IMR-90 (cell line): ENCODE measurements around the gene NEK4. TPM values are rescaled to one million over a fixed set of nuclear protein-coding genes. Genes with fewer than 3 reads are reported as not detected.

Experiments used
- ATAC-seq: fragments of 200-7000 bp; cut with Tn5 transposase; 2 replicates; pipeline ENCODE4 v1.9.1; 2020; ENCODE audit warnings: low read depth, mild to moderate bottlenecking, moderate library complexity
- BruUV-seq: library from RNA; stranded (reverse); fragments of 400-500 nt; replicated peaks from 2 replicates; lab custom pipeline; 2021; lab: Mats Ljungman, UMichigan
- CTCF ChIA-PET: fragments of 300-600 bp; formaldehyde crosslinking; extraction: SDS; loops from one replicate; lab custom pipeline; 2021; ENCODE audit warnings: antibody characterized with exemption; lab: Yijun Ruan, JAX
- POLR2A ChIA-PET: fragments of 300-600 bp; sonication (Branson Sonifier 250); formaldehyde crosslinking; loops from one replicate; lab custom pipeline; 2022; ENCODE audit warnings: antibody characterized with exemption; ENCODE audit not compliant: unreplicated experiment; lab: Charles Lee
- DNase-seq: peaks from one replicate; pipeline ENCODE4 v3.0.0; 2013
- H2AFZ ChIP-seq: replicated peaks from 2 replicates; pipeline ENCODE3; 2013; ENCODE audit warnings: low read length, mild to moderate bottlenecking; ENCODE audit not compliant: poor library complexity
- H2AK5ac ChIP-seq: 2 replicates; pipeline ENCODE4 v1.6.1; 2013; ENCODE audit warnings: low read depth, low read length, inconsistent platforms
- H2AK9ac ChIP-seq: replicated peaks from 2 replicates; pipeline ENCODE3; 2013; ENCODE audit warnings: mild to moderate bottlenecking, low read depth, low read length, moderate library complexity; ENCODE audit not compliant: poor library complexity
- H2BK120ac ChIP-seq: 2 replicates; pipeline ENCODE4 v1.6.1; 2013; ENCODE audit warnings: low read depth, low read length, inconsistent platforms
- H2BK15ac ChIP-seq: 3 replicates; pipeline ENCODE4 v1.6.1; 2013; ENCODE audit warnings: low read depth, low read length, inconsistent platforms
- H2BK20ac ChIP-seq: 2 replicates; pipeline ENCODE4 v1.6.1; 2013; ENCODE audit warnings: low read depth, mild to moderate bottlenecking, inconsistent platforms, low read length, moderate library complexity
- H2BK5ac ChIP-seq: 2 replicates; pipeline ENCODE4 v1.6.1; 2013; ENCODE audit warnings: mild to moderate bottlenecking, low read depth, low read length, inconsistent platforms; ENCODE audit not compliant: poor library complexity, severe bottlenecking
- H3K14ac ChIP-seq: replicated peaks from 2 replicates; pipeline ENCODE4 v1.6.1; 2013; ENCODE audit warnings: low read depth, low read length, inconsistent platforms
- H3K18ac ChIP-seq: 2 replicates; pipeline ENCODE4 v1.6.1; 2013; ENCODE audit warnings: low read depth, low read length, control low read depth
- H3K23ac ChIP-seq: 2 replicates; pipeline ENCODE4 v1.6.1; 2013; ENCODE audit warnings: low read depth, low read length, inconsistent platforms
- H3K27ac ChIP-seq: 2 replicates; pipeline ENCODE4 v1.5.1; 2013; ENCODE audit warnings: mild to moderate bottlenecking, control low read depth, low read length; ENCODE audit not compliant: insufficient read depth
- H3K27me3 ChIP-seq: 2 replicates; pipeline ENCODE4 v1.6.1; 2013; ENCODE audit warnings: low read length; ENCODE audit not compliant: control insufficient read depth, insufficient read depth
- H3K36me3 ChIP-seq: 2 replicates; pipeline ENCODE4 v1.6.1; 2013; ENCODE audit warnings: low read length, mixed read lengths; ENCODE audit not compliant: control insufficient read depth, insufficient read depth
- H3K4ac ChIP-seq: 2 replicates; pipeline ENCODE4 v1.6.1; 2013; ENCODE audit warnings: low read depth, low read length, inconsistent platforms
- H3K4me1 ChIP-seq: 2 replicates; pipeline ENCODE4 v1.6.1; 2013; ENCODE audit warnings: low read length, mixed read lengths; ENCODE audit not compliant: control insufficient read depth, insufficient read depth
- H3K4me2 ChIP-seq: 2 replicates; pipeline ENCODE4 v1.6.1; 2013; ENCODE audit warnings: low read depth, mild to moderate bottlenecking, control low read depth, low read length, moderate library complexity
- H3K4me3 ChIP-seq: 2 replicates; pipeline ENCODE4 v1.5.1; 2013; ENCODE audit warnings: low read depth, mild to moderate bottlenecking, control low read depth, low read length, moderate library complexity; ENCODE audit not compliant: insufficient read depth
- H3K56ac ChIP-seq: 2 replicates; pipeline ENCODE4 v1.6.1; 2013; ENCODE audit warnings: low read length, inconsistent platforms; ENCODE audit not compliant: insufficient read depth; ENCODE audit errors: extremely low read depth
- H3K79me1 ChIP-seq, 2 experiments: 2 replicates each; pipeline ENCODE4 v1.6.1; 2013; ENCODE audit warnings: low read length in 2 of 2, inconsistent platforms in 1 of 2, low read depth in 1 of 2
- H3K9ac ChIP-seq: 2 replicates; pipeline ENCODE4 v1.6.1; 2013; ENCODE audit warnings: low read depth, low read length, control low read depth
- H3K9me1 ChIP-seq: 2 replicates; pipeline ENCODE4 v1.6.1; 2013; ENCODE audit warnings: low read length, inconsistent platforms; ENCODE audit not compliant: insufficient read depth
- H3K9me3 ChIP-seq: 2 replicates; pipeline ENCODE4 v1.6.1; 2013; ENCODE audit warnings: low read length; ENCODE audit not compliant: control insufficient read depth, insufficient read depth
- H4K20me1 ChIP-seq: 2 replicates; pipeline ENCODE4 v1.6.1; 2013; ENCODE audit warnings: low read length, inconsistent platforms; ENCODE audit not compliant: insufficient read depth
- H4K5ac ChIP-seq: 2 replicates; pipeline ENCODE4 v1.6.1; 2013; ENCODE audit warnings: mild to moderate bottlenecking, low read depth, low read length, control low read depth
- H4K8ac ChIP-seq, 2 experiments: 2 replicates each; pipeline ENCODE4 v1.6.1; 2013; ENCODE audit warnings: low read depth in 2 of 2, low read length in 2 of 2, control low read depth in 1 of 2, inconsistent platforms in 1 of 2
- H4K91ac ChIP-seq: 2 replicates; pipeline ENCODE4 v1.6.1; 2013; ENCODE audit warnings: low read depth, low read length, inconsistent platforms; ENCODE audit not compliant: insufficient read depth
- BHLHE40 ChIP-seq: fragments of 150-350 bp; IDR thresholded peaks from 2 replicates; pipeline ENCODE4 v1.6.1; 2016; ENCODE audit warnings: mild to moderate bottlenecking, low read depth, low read length
- CEBPB ChIP-seq: IDR thresholded peaks from 2 replicates; pipeline ENCODE4 v1.6.1; 2012; ENCODE audit warnings: low read depth, low read length, improper control_type of control experiment
- CHD1 ChIP-seq: IDR thresholded peaks from 2 replicates; pipeline ENCODE4 v1.6.1; 2012; ENCODE audit warnings: low read depth, low read length, improper control_type of control experiment
- ELK1 ChIP-seq: fragments of 150-350 bp; IDR thresholded peaks from 2 replicates; pipeline ENCODE4 v1.6.1; 2016; ENCODE audit warnings: low read depth, mild to moderate bottlenecking, low read length, moderate library complexity, borderline replicate concordance
- FOS ChIP-seq: fragments of 150-350 bp; IDR thresholded peaks from 2 replicates; pipeline ENCODE4 v1.6.1; 2016; ENCODE audit warnings: low read depth, low read length
- MAFK ChIP-seq: IDR thresholded peaks from 2 replicates; pipeline ENCODE4 v1.6.1; 2012; ENCODE audit warnings: low read depth, low read length, improper control_type of control experiment
- MAZ ChIP-seq: IDR thresholded peaks from 2 replicates; pipeline ENCODE4 v1.6.1; 2012; ENCODE audit warnings: low read depth, mild to moderate bottlenecking, low read length, improper control_type of control experiment, moderate library complexity, borderline replicate concordance
- MXI1 ChIP-seq: IDR thresholded peaks from 2 replicates; pipeline ENCODE4 v1.6.1; 2012; ENCODE audit warnings: low read depth, mild to moderate bottlenecking, low read length, moderate library complexity, borderline replicate concordance
- NFE2L2 ChIP-seq: fragments of 150-350 bp; IDR thresholded peaks from 2 replicates; pipeline ENCODE4 v1.6.1; 2016; ENCODE audit warnings: low read depth, mild to moderate bottlenecking, low read length
- POLR2A ChIP-seq: IDR thresholded peaks from 2 replicates; pipeline ENCODE4 v1.6.1; 2012; ENCODE audit warnings: mild to moderate bottlenecking, low read depth, low read length
- RAD21 ChIP-seq: IDR thresholded peaks from 2 replicates; pipeline ENCODE4 v1.6.1; 2012; ENCODE audit warnings: low read length, improper control_type of control experiment
- RCOR1 ChIP-seq: IDR thresholded peaks from 2 replicates; pipeline ENCODE4 v1.6.1; 2012; ENCODE audit warnings: mild to moderate bottlenecking, low read length, improper control_type of control experiment; ENCODE audit not compliant: insufficient replicate concordance
- RFX5 ChIP-seq: IDR thresholded peaks from 2 replicates; pipeline ENCODE4 v1.8.0; 2012; ENCODE audit warnings: low read depth, mild to moderate bottlenecking, low read length, moderate library complexity
- SMC3 ChIP-seq: fragments of 150-350 bp; IDR thresholded peaks from 2 replicates; pipeline ENCODE4 v1.6.1; 2016; ENCODE audit warnings: low read depth, mild to moderate bottlenecking, antibody characterized with exemption, low read length, moderate library complexity
- USF2 ChIP-seq: fragments of 150-350 bp; IDR thresholded peaks from 2 replicates; pipeline ENCODE4 v1.6.1; 2017; ENCODE audit warnings: mild to moderate bottlenecking, antibody characterized with exemption, low read length, low read depth
- WGBS, 2 experiments: methylation state at CpG; one replicate each; pipeline versions ENCODE4 v1.1.5 to v1.1.7; 2013; ENCODE audit warnings: missing lambda C conversion rate in 2 of 2; ENCODE audit not compliant: insufficient read length in 1 of 2; ENCODE audit errors: extremely low coverage in 2 of 2; 5-methylcytosine and 5-hydroxymethylcytosine counted together
- dilution Hi-C: fragments of 300-500 bp; cut with HindIII; formaldehyde crosslinking; loops from one replicate; pipeline ENCODE4 v1.14.3; 2018; ENCODE audit warnings: low sequenced_read_pairs; ENCODE audit not compliant: unreplicated experiment
- in situ Hi-C: fragments of 300-500 bp; cut with MboI; formaldehyde crosslinking; loops from 3 replicates; pipeline ENCODE4 v1.14.3; 2019; ENCODE audit warnings: low sequenced_read_pairs, inconsistent platforms, mixed read lengths
- intact Hi-C: fragments of 100-400 bp; cut with micrococcal nuclease; formaldehyde crosslinking; loops from 2 replicates; pipeline ENCODE4 v1.10.0; 2022
- polyA plus RNA-seq, 3 experiments: library from polyadenylated mRNA; depleted of rRNA; stranded (reverse); fragments of >200 nt; gene quantifications; 2 replicates each; pipeline ENCODE4 v1.2.3, GENCODE V29; 2012; ENCODE audit warnings: low replicate concordance in 1 of 3
- total RNA-seq: library from RNA; depleted of rRNA; stranded (reverse); fragments of >200 nt; gene quantifications from 2 replicates; pipeline ENCODE4 v1.2.3, GENCODE V29; 2012
- TF ChIP-seq, protein P1 (sequence below): conservative IDR thresholded peaks from 2 replicates; pipeline ENCODE4 v1.5.1; 2012; ENCODE audit warnings: mild to moderate bottlenecking, low read depth, low read length, improper control_type of control experiment

Gene NEK4
- total and polyA plus RNA-seq, 2 of the 4 experiments (the other 2 are of a cell fraction), result 10.3 to 24.7 TPM

DNA sequence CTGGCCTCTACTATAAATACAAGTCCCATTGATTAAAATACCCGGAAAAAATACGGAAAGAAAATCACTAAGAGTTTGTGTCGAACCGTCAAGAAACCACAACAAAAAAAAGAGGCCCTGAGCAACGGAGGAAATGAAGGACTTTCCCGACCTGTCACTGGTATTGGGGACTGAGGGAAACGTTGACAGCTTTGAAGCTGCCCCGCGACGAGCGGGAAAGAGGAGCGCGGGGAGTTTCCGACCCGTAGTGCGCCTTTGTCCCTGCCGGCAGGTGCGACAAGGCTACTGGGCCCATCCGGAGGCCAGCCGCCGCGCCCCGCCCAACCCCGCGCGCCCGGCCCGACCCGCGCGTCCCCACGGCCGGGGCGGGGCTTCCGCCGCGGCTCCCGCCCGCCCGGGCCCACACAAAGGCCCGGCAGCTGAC is 85.4 kb downstream of the NEK4 start:
- Histone ChIP-seq H3K4me2 (peak overlapping the region; percentile 79), H3K4me3 (peak overlapping the region; percentile 89), H3K79me1 (peaks cover 29 to 70% of the 10 kb centered on the region in 2 experiments), H4K91ac (peak overlapping the region; percentile 92), H3K18ac (peak overlapping the region; percentile 93; the same call in 1 of the 2 replicates), H3K9ac (peak overlapping the region; percentile 100), H2AFZ (peak overlapping the region; percentile 94), H3K14ac (peak overlapping the region; percentile 88), H3K56ac (peak overlapping the region; percentile 91), H3K9me3 (no peaks in the 10 kb centered on the region), H2BK20ac (no peak overlapping the region), H4K8ac (peak overlapping the region; percentile 85 to 95), H2AK9ac (peak overlapping the region; percentile 95), H2BK120ac (peak overlapping the region; percentile 12; the same call in 1 of the 2 replicates), H2BK5ac (peak overlapping the region; percentile 95), H3K36me3 (peaks cover 29% of the 10 kb centered on the region), H4K5ac (peak overlapping the region; percentile 97), H3K27ac (peak overlapping the region; percentile 92), H3K23ac (peak overlapping the region; percentile 95), H4K20me1 (peaks cover 20% of the 10 kb centered on the region; the same call in 1 of the 2 replicates), H3K9me1 (peaks cover 3% of the 10 kb centered on the region), H3K27me3 (no peaks in the 10 kb centered on the region), H2AK5ac (peak overlapping the region; percentile 87), H3K4me1 (peaks cover 9% of the 10 kb centered on the region), H2BK15ac (peak overlapping the region; percentile 31; the same call in 1 of the 3 replicates), H3K4ac (peak overlapping the region; percentile 89)
- POLR2A ChIA-PET, result interaction anchor here (0.5 to 0.7 kb wide), 2 partner anchors 13 to 17 kb away, joined by 3 to 6 read pairs; no protein-coding TSS in a partner anchor
- TF ChIP-seq RAD21 (no peak), CEBPB (no peak), MAZ (no peak), NFE2L2 (no peak), ELK1 (no peak), SMC3 (no peak), CHD1 (no peak), USF2 (no peak), FOS (no peak), MAFK (no peak), MXI1 (no peak), BHLHE40 (no peak), POLR2A (no peak), RCOR1 (no peak), RFX5 (no peak)
- TF ChIP-seq, protein P1, sequence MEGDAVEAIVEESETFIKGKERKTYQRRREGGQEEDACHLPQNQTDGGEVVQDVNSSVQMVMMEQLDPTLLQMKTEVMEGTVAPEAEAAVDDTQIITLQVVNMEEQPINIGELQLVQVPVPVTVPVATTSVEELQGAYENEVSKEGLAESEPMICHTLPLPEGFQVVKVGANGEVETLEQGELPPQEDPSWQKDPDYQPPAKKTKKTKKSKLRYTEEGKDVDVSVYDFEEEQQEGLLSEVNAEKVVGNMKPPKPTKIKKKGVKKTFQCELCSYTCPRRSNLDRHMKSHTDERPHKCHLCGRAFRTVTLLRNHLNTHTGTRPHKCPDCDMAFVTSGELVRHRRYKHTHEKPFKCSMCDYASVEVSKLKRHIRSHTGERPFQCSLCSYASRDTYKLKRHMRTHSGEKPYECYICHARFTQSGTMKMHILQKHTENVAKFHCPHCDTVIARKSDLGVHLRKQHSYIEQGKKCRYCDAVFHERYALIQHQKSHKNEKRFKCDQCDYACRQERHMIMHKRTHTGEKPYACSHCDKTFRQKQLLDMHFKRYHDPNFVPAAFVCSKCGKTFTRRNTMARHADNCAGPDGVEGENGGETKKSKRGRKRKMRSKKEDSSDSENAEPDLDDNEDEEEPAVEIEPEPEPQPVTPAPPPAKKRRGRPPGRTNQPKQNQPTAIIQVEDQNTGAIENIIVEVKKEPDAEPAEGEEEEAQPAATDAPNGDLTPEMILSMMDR, result no peak
- no TSS peak for BruUV-seq
- dilution Hi-C loops, result no loop called here
- no peak for DNase-seq
- 0% methylated on average over 20 of the region's 41 CpGs; no CpG with 5 or more reads in 1 of the 2 experiments for WGBS, 2 experiments
- intact Hi-C loops, result loop anchor here (2.0 kb wide), 1 partner anchor 14 kb away; no protein-coding TSS in a partner anchor
- CTCF ChIA-PET, result no interaction called here
- in situ Hi-C loops, result no loop called here
- ATAC-seq, result peak; percentile 92
